Lung (tissue), 12 donors: ENCODE results near the gene TAF6. TPM values are rescaled to one million over a fixed set of nuclear protein-coding genes. Genes with fewer than 3 reads are reported as not detected.
"Not testable (repeated sequence)": the region's sequence is repeated elsewhere in the genome, so short reads cannot be mapped to it uniquely, and the experiment has no call there.

Experiments
- ATAC-seq: fragments of 200-7000 bp; cut with Tn5 transposase; one replicate; pipeline ENCODE4 v1.9.1; 2020; ENCODE audit warnings: moderate number of reproducible peaks; ENCODE audit not compliant: insufficient read depth, low FRiP score
- DNase-seq, 3 donors: peaks; one replicate each; pipeline ENCODE4 v3.0.0-alpha.2; 2013 to 2017
- H3K27ac ChIP-seq, 2 donors: one replicate each; pipeline ENCODE4 v1.5.1; 2013; ENCODE audit warnings: mild to moderate bottlenecking in 2 of 2, moderate library complexity in 2 of 2, control low read depth in 1 of 2, inconsistent platforms in 1 of 2, low read depth in 1 of 2, low read length in 1 of 2
- H3K27me3 ChIP-seq, 3 donors: one replicate each; pipeline ENCODE4 v1.5.1; 2013; ENCODE audit warnings: low read length in 2 of 3; ENCODE audit not compliant: control insufficient read depth in 3 of 3, insufficient read depth in 3 of 3
- H3K36me3 ChIP-seq, 4 donors: one replicate each; pipeline ENCODE4 v1.5.1; 2013; ENCODE audit warnings: low read length in 4 of 4, mild to moderate bottlenecking in 1 of 4, moderate library complexity in 1 of 4; ENCODE audit not compliant: control insufficient read depth in 4 of 4, insufficient read depth in 4 of 4
- H3K4me1 ChIP-seq, 5 donors: one replicate each; pipeline ENCODE4 v1.5.1; 2013; ENCODE audit warnings: low read length in 5 of 5, mild to moderate bottlenecking in 2 of 5, moderate library complexity in 1 of 5; ENCODE audit not compliant: control insufficient read depth in 5 of 5, insufficient read depth in 5 of 5
- H3K4me3 ChIP-seq: one replicate; pipeline ENCODE4 v1.5.1; 2013; ENCODE audit warnings: mild to moderate bottlenecking, control low read depth, moderate library complexity
- H3K9ac ChIP-seq, 2 donors: one replicate each; pipeline ENCODE4 v1.5.1; 2013; ENCODE audit warnings: low read length in 2 of 2, control low read depth in 1 of 2; ENCODE audit not compliant: insufficient read depth in 1 of 2
- H3K9me3 ChIP-seq, 4 donors: one replicate each; pipeline ENCODE4 v1.5.1; 2013; ENCODE audit warnings: low read length in 3 of 4, mild to moderate bottlenecking in 1 of 4, moderate library complexity in 1 of 4; ENCODE audit not compliant: control insufficient read depth in 4 of 4, insufficient read depth in 3 of 4
- WGBS, 2 donors: extraction: QIAGEN DNeasy Blood & Tissue Kit; methylation state at CpG; one replicate each; pipeline ENCODE4 v1.1.7; 2013; 5-methylcytosine and 5-hydroxymethylcytosine counted together
- polyA plus RNA-seq, 2 donors: library from polyadenylated mRNA; stranded (reverse); fragments of 200-250 nt; gene quantifications; one replicate each; pipeline ENCODE4 v1.2.1, GENCODE V29; 2013
- total RNA-seq, 2 donors: library from RNA; depleted of rRNA in 1 of 2; stranded (reverse); fragments of >200 nt in 1 of 2; gene quantifications; one replicate each; pipeline ENCODE4 v1.2.1, GENCODE V29; 2014 to 2021
- TF ChIP-seq, protein P1 (sequence below): IDR thresholded peaks from 2 replicates; pipeline ENCODE4 v1.5.1; 2012; ENCODE audit warnings: mild to moderate bottlenecking; ENCODE audit errors: control extremely low read depth, extremely low read depth
- donor health status: control.
- donor health status: control.
- donor health status: Bipolar disorder and iron deficiency.
- donor health status: healthy.
- donor health status: DM: yes; HTN: yes; CAD: no.

TAF6 gene
- total and polyA plus RNA-seq, 4 donors: 31.5 to 51.5 (median 37.9) TPM

DNA sequence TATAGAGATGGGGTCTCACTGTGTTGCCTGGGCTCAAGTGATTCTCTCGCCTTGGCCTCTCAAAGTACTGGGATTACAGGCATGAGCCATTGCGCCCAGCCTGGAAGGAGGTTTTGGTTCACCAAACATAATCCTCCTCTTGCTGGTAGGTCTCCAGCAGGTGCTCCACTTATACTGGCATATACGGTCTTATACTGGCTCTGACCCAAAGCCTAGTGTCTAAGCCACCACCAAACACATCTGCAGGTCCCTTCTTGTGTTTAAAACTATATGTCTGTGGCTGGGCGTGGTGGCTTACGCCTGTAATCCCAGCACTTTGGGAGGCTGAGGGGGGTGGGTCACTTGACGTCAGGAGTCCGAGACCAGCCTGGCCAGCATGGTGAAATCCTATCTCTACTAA is 13.0 kb upstream of the TAF6 start:
- ATAC-seq (no peak), DNase-seq (no peak)
- H3K27ac ChIP-seq: no peak overlapping the region
- peaks cover 0 to 10% (median 5%) of the 10 kb centered on the region in 5 donors for H3K4me1 ChIP-seq
- no peaks in the 10 kb centered on the region for H3K36me3 ChIP-seq
- no peaks in the 10 kb centered on the region for H3K9me3 ChIP-seq
- 62 to 71% methylated on average over 7 of the region's 7 CpGs for WGBS, 2 donors
- no peaks in the 10 kb centered on the region for H3K27me3 ChIP-seq
- no peak overlapping the region for H3K4me3 ChIP-seq
- TF ChIP-seq, protein P1, sequence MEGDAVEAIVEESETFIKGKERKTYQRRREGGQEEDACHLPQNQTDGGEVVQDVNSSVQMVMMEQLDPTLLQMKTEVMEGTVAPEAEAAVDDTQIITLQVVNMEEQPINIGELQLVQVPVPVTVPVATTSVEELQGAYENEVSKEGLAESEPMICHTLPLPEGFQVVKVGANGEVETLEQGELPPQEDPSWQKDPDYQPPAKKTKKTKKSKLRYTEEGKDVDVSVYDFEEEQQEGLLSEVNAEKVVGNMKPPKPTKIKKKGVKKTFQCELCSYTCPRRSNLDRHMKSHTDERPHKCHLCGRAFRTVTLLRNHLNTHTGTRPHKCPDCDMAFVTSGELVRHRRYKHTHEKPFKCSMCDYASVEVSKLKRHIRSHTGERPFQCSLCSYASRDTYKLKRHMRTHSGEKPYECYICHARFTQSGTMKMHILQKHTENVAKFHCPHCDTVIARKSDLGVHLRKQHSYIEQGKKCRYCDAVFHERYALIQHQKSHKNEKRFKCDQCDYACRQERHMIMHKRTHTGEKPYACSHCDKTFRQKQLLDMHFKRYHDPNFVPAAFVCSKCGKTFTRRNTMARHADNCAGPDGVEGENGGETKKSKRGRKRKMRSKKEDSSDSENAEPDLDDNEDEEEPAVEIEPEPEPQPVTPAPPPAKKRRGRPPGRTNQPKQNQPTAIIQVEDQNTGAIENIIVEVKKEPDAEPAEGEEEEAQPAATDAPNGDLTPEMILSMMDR: no peak
- H3K9ac ChIP-seq: no peak overlapping the region

GRCh38 chr7:100130608-100131453 is 11.7 kb upstream of the TAF6 start:
- Histone ChIP-seq H3K4me3 (no peak overlapping the region), H3K9ac (no peak overlapping the region), H3K27ac (no peak overlapping the region), H3K27me3 (no peaks in the 10 kb centered on the region), H3K4me1 (peaks cover 0 to 14% (median 5%) of the 10 kb centered on the region in 5 donors), H3K36me3 (no peaks in the 10 kb centered on the region), H3K9me3 (no peaks in the 10 kb centered on the region)
- ATAC-seq (no peak), DNase-seq (peak; percentile 74 to 81 (median 74))
- 13 to 14% methylated on average over 24 of the region's 24 CpGs for WGBS, 2 donors
- TF ChIP-seq, protein P1: peak; percentile 77

DNA sequence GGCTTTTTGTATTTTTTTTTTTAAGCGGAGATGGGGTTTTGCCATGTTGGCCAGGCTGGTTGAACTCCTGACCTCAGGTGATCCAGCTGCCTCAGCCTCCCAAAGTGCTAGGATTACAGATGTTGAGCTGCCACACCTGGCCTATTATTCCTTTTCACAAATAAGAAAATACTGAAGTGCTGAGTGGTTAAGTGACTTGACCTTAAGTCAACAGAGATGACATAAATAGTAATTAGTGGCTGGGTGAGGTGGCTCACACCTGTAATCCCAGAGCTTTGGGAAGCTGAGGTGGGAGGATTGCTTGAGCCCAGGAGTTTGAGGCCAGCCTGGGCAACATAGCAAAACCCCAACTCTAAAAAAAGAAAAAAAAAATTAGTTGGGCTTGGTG is 11.1 kb upstream of the TAF6 start:
- not testable (repeated sequence) for H3K27me3 ChIP-seq, ATAC-seq, DNase-seq, H3K9ac ChIP-seq, H3K36me3 ChIP-seq, H3K9me3 ChIP-seq, H3K4me3 ChIP-seq, H3K27ac ChIP-seq
- WGBS, 2 donors: 96% methylated on average over 1 of the region's 1 CpG
- peaks cover 0 to 15% (median 5%) of the 10 kb centered on the region in 5 donors for H3K4me1 ChIP-seq

GRCh38 chr7:100128637-100128963 is 9.4 kb upstream of the TAF6 start:
- Histone ChIP-seq H3K4me1 (peaks cover 0 to 15% (median 5%) of the 10 kb centered on the region in 5 donors), H3K9me3 (no peaks in the 10 kb centered on the region), H3K27ac (no peak overlapping the region), H3K9ac (no peak overlapping the region), H3K27me3 (no peaks in the 10 kb centered on the region), H3K36me3 (no peaks in the 10 kb centered on the region), H3K4me3 (no peak overlapping the region)
- TF ChIP-seq, protein P1: no peak
- 65 to 73% methylated on average over 1 of the region's 1 CpG for WGBS, 2 donors
- no peak for DNase-seq
- no peak for ATAC-seq
